ENCODE results near the gene PKP2. TPM values are rescaled to one million over a fixed set of nuclear protein-coding genes. Genes with fewer than 3 reads are reported as not detected.
A peak's percentile ranks its signal among the peaks of the same experiment; 100 is the strongest.

Gene PKP2
- total RNA-seq, 3 donors from 2014 or later = 28.5 to 39.2 (median 32.5) TPM

GRCh38 chr12:32903318-32903717 is 6.7 kb upstream of the PKP2 start:
- H3K27me3 ChIP-seq = no peaks in the 10 kb centered on the region
- H3K27ac ChIP-seq = no peak overlapping the region
- no peaks in the 10 kb centered on the region for H3K36me3 ChIP-seq
- DNase-seq (ENCODE audit: low spot score in 2 of 2) = no peak
- TF ChIP-seq POLR2A (IDR thresholded peaks at IDR 0.05) = no peak
- TF ChIP-seq POLR2AphosphoS5 (IDR thresholded peaks at IDR 0.05) = no peak
- TF ChIP-seq CTCF (IDR thresholded peaks at IDR 0.05) = no peak
- H3K4me3 ChIP-seq = no peak overlapping the region
- peaks cover 0 to 4% of the 10 kb centered on the region in 2 donors for H3K4me1 ChIP-seq
- intact Hi-C loops (cut with DNase I; ENCODE audit: low total_unique reads) = no loop called here
- H3K9me3 ChIP-seq = no peaks in the 10 kb centered on the region

- Histone ChIP-seq H3K4me3 (no peak overlapping the region), H3K4me1 (peaks cover 0 to 4% of the 10 kb centered on the region in 2 donors), H3K27ac (no peak overlapping the region), H3K27me3 (no peaks in the 10 kb centered on the region), H3K36me3 (no peaks in the 10 kb centered on the region), H3K9me3 (no peaks in the 10 kb centered on the region)
- intact Hi-C loops (cut with DNase I; ENCODE audit: low total_unique reads) = no loop called here
- TF ChIP-seq CTCF (IDR thresholded peaks at IDR 0.05) (no peak), POLR2A (IDR thresholded peaks at IDR 0.05) (no peak), POLR2AphosphoS5 (IDR thresholded peaks at IDR 0.05) (no peak)
- DNase-seq (ENCODE audit: low spot score in 2 of 2) = no peak
Observed at GRCh38 chr12:32902287-32902997, 5.9 kb upstream of the PKP2 start.

DNA sequence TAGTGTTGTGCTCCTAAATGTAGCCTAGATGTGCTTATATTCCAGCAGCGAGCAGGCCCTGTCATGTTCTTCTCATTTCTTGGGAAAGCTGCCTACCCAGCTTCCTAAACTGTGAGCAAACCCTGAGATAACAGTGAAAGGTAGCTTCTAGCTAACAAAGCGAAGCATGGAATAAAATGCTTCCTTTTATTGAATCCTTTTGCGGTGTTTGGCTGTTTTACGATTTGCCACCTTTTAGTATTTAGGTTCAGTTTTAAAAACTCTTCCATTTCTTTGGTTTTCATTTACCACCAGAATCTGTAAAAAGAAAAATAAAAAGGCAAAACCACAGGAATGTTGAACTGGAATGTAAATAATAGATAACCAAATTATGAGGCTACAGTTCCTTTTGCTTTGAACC is 5.0 kb upstream of the PKP2 start:
- Histone ChIP-seq H3K4me3 (no peak overlapping the region), H3K36me3 (no peaks in the 10 kb centered on the region), H3K27me3 (no peaks in the 10 kb centered on the region), H3K4me1 (peaks cover 0 to 4% of the 10 kb centered on the region in 2 donors), H3K27ac (no peak overlapping the region), H3K9me3 (no peaks in the 10 kb centered on the region)
- no peak for DNase-seq (ENCODE audit: low spot score in 2 of 2)
- TF ChIP-seq CTCF (IDR thresholded peaks at IDR 0.05) (no peak), POLR2AphosphoS5 (IDR thresholded peaks at IDR 0.05) (no peak), POLR2A (IDR thresholded peaks at IDR 0.05) (no peak)
- intact Hi-C loops (cut with DNase I; ENCODE audit: low total_unique reads) = no loop called here

GRCh38 chr12:32897687-32898573 is 1.4 kb upstream of the PKP2 start:
- Histone ChIP-seq H3K27ac (peak overlapping the region; percentile 83 to 86), H3K27me3 (no peaks in the 10 kb centered on the region), H3K4me1 (peaks cover 0 to 4% of the 10 kb centered on the region in 2 donors), H3K9me3 (no peaks in the 10 kb centered on the region), H3K4me3 (peak overlapping the region in 2 of 3 donors; percentile 78 to 83), H3K36me3 (no peaks in the 10 kb centered on the region)
- TF ChIP-seq POLR2A (IDR thresholded peaks at IDR 0.05) (no peak), POLR2AphosphoS5 (IDR thresholded peaks at IDR 0.05) (no peak), CTCF (IDR thresholded peaks at IDR 0.05) (no peak)
- intact Hi-C loops (cut with DNase I; ENCODE audit: low total_unique reads) = no loop called here
- DNase-seq (ENCODE audit: low spot score in 2 of 2) = no peak

DNA sequence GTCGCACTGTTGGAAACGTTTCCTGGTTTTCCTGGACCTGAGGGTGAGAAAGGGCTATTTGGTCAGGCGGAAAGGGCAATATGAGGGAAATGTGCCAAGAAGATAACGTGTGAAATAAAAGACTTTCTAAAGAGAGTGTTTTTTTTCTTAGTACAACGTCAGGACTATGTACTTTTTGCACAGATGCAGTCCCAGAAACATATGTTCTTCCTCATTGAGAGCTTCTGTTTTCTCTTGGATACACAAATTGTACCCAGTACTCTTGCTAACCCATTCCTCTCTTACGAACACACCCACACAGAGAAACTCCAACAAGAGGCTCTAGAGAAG is 669 bp upstream of the PKP2 start:
- H3K27ac ChIP-seq = peak overlapping the region; percentile 83 to 86
- peak overlapping the region; percentile 62 to 83 (median 78) for H3K4me3 ChIP-seq
- TF ChIP-seq POLR2A (IDR thresholded peaks at IDR 0.05) (no peak), CTCF (IDR thresholded peaks at IDR 0.05) (no peak), POLR2AphosphoS5 (IDR thresholded peaks at IDR 0.05) (peak in 1 of 3 donors; percentile 51)
- H3K36me3 ChIP-seq = no peaks in the 10 kb centered on the region
- no peaks in the 10 kb centered on the region for H3K9me3 ChIP-seq
- no peaks in the 10 kb centered on the region for H3K27me3 ChIP-seq
- intact Hi-C loops (cut with DNase I; ENCODE audit: low total_unique reads) = no loop called here
- peaks cover 0 to 4% of the 10 kb centered on the region in 2 donors for H3K4me1 ChIP-seq
- no peak for DNase-seq (ENCODE audit: low spot score in 2 of 2)

Measured in breast epithelium (tissue), 4 donors.